Posterior vena cava (tissue), 2 donors: ENCODE results near the gene CALCOCO1. TPM values are rescaled to one million over a fixed set of nuclear protein-coding genes. Genes with fewer than 3 reads are reported as not detected.
A peak's percentile ranks its signal among the peaks of the same experiment; 100 is the strongest.

Experiments
- DNase-seq: peaks from one replicate; pipeline ENCODE4 v3.0.0-alpha.2; 2020; ENCODE audit warnings: low spot score
- intact Hi-C, 2 donors: fragments of 100-400 bp; cut with DNase I; formaldehyde crosslinking; loops; one replicate each; pipeline versions ENCODE4 v1.14.1 to v1.14.2; 2022 to 2023
- total RNA-seq, 2 donors: library from RNA; stranded (reverse); fragmentation: NEBNext Ultra II Directional; extraction: Animal tissue kit (Norgen Biotek cat#: 25700); gene quantifications; one replicate each; pipeline ENCODE4 v1.2.1, GENCODE V29; 2021
- donor health status: DM: yes; HTN: yes; CAD: no.
- donor health status: DM: yes; HTN: yes; CAD: no.

CALCOCO1 gene
- total RNA-seq, 2 donors from 2014 or later = 124 to 131 TPM

GRCh38 chr12:53754633-53755264, 27.5 kb upstream of the CALCOCO1 start:
- intact Hi-C loops = no loop called here
- DNase-seq = peak; percentile 19

- DNase-seq = no peak
- intact Hi-C loops = no loop called here
Observed at GRCh38 chr12:53754188-53754585, 26.9 kb upstream of the CALCOCO1 start.

- no peak for DNase-seq
- intact Hi-C loops = no loop called here
Observed at GRCh38 chr12:53752621-53753020, 25.4 kb upstream of the CALCOCO1 start.

GRCh38 chr12:53752192-53752601, 24.9 kb upstream of the CALCOCO1 start:
- intact Hi-C loops = no loop called here

GRCh38 chr12:53751336-53752191, 24.3 kb upstream of the CALCOCO1 start, which contains the start of gene CISTR:
TSS of gene CISTR (minus strand) at chr12:53751979.
- DNase-seq = no peak
- intact Hi-C loops = no loop called here

More at GRCh38 chr12:53752192-53752601, 24.9 kb upstream of the CALCOCO1 start:
- DNase-seq = no peak

- no peak for DNase-seq
- intact Hi-C loops = no loop called here
Observed at GRCh38 chr12:53750812-53751335, 23.6 kb upstream of the CALCOCO1 start.

GRCh38 chr12:53749986-53750811, 22.9 kb upstream of the CALCOCO1 start:
- no peak for DNase-seq
- intact Hi-C loops = loop anchor here in 1 of 2 donors (10.0 kb wide), 1 partner anchor 205 kb away; no protein-coding TSS in a partner anchor

GRCh38 chr12:53748072-53748840, 21.0 kb upstream of the CALCOCO1 start:
- intact Hi-C loops = loop anchor here in 1 of 2 donors (10.0 kb wide), 1 partner anchor 203 kb away; no protein-coding TSS in a partner anchor
- no peak for DNase-seq

- intact Hi-C loops = loop anchor here in 1 of 2 donors (2.0 to 10.0 kb wide), 2 partner anchors 44 to 202 kb away; no protein-coding TSS in a partner anchor
Observed at GRCh38 chr12:53747095-53747494, 19.8 kb upstream of the CALCOCO1 start.

GRCh38 chr12:53746592-53747092, 19.4 kb upstream of the CALCOCO1 start:
- peak; percentile 98 for DNase-seq
- intact Hi-C loops = loop anchor here in 1 of 2 donors (2.0 to 10.0 kb wide), 2 partner anchors 44 to 202 kb away; no protein-coding TSS in a partner anchor

More at GRCh38 chr12:53747095-53747494, 19.8 kb upstream of the CALCOCO1 start:
- no peak for DNase-seq

GRCh38 chr12:53744751-53745150, 17.5 kb upstream of the CALCOCO1 start:
- intact Hi-C loops = loop anchor here (2.0 to 10.0 kb wide), 2 partner anchors 42 to 200 kb away; no protein-coding TSS in a partner anchor
- DNase-seq = no peak

- intact Hi-C loops = loop anchor here (2.0 to 10.0 kb wide), 2 partner anchors 41 to 199 kb away; no protein-coding TSS in a partner anchor
- no peak for DNase-seq
Observed at GRCh38 chr12:53744130-53744441, 16.8 kb upstream of the CALCOCO1 start.

GRCh38 chr12:53743266-53744129, 16.2 kb upstream of the CALCOCO1 start:
- no peak for DNase-seq
- intact Hi-C loops = loop anchor here (2.0 to 10.0 kb wide), 2 partner anchors 41 to 199 kb away; no protein-coding TSS in a partner anchor

GRCh38 chr12:53740130-53740491, 12.9 kb upstream of the CALCOCO1 start:
- intact Hi-C loops = loop anchor here in 1 of 2 donors (10.0 kb wide), 1 partner anchor 195 kb away; no protein-coding TSS in a partner anchor
- no peak for DNase-seq

- DNase-seq = peak; percentile 77
- intact Hi-C loops = loop anchor here in 1 of 2 donors (5.0 to 10.0 kb wide), 2 partner anchors 52 to 195 kb away; no protein-coding TSS in a partner anchor
Observed at GRCh38 chr12:53739214-53740129, 12.2 kb upstream of the CALCOCO1 start.
